Body of pancreas (tissue), 4 donors: ENCODE measurements around the gene SLAMF6.

Experiments
- POLR2A ChIP-seq, 3 donors: fragments of 450-650 bp; IDR thresholded peaks; one replicate each; pipeline ENCODE4 v1.6.1; 2016; ENCODE audit warnings: antibody characterized with exemption in 3 of 3, mild to moderate bottlenecking in 2 of 3
- TF ChIP-seq, protein P1 (sequence below), 7 experiments: fragments of 450-650 bp in 4 of 7; fragments of 200-600 bp in 3 of 7; sonication (generic) in 3 of 7; IDR thresholded peaks; one replicate each; pipeline ENCODE4 v1.5.1; 2016 to 2019; ENCODE audit warnings: antibody characterized with exemption in 7 of 7

DNA sequence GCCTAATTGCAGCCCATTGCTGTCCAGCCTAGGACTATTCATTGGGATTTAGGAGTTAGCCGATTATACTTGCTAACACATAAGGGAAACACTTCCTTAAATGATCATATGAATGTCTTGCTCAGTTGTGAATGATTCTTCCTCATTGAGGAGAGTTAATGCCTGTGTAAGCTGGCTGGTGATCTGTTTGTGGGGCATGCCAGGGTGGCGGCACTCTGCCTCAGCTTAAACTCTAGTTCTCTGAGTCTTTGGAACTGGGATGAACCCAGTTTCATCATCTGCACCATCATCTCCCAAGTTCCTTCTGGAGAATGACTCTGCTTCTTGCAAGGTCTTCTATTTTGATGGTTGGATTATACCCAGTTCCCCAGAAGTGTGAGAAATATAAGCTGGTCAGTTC lies 23.9 kb upstream of the SLAMF6 start:
- TF ChIP-seq, protein P1, sequence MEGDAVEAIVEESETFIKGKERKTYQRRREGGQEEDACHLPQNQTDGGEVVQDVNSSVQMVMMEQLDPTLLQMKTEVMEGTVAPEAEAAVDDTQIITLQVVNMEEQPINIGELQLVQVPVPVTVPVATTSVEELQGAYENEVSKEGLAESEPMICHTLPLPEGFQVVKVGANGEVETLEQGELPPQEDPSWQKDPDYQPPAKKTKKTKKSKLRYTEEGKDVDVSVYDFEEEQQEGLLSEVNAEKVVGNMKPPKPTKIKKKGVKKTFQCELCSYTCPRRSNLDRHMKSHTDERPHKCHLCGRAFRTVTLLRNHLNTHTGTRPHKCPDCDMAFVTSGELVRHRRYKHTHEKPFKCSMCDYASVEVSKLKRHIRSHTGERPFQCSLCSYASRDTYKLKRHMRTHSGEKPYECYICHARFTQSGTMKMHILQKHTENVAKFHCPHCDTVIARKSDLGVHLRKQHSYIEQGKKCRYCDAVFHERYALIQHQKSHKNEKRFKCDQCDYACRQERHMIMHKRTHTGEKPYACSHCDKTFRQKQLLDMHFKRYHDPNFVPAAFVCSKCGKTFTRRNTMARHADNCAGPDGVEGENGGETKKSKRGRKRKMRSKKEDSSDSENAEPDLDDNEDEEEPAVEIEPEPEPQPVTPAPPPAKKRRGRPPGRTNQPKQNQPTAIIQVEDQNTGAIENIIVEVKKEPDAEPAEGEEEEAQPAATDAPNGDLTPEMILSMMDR (IDR thresholded peaks at IDR 0.05), result no peak
- no peak for TF ChIP-seq POLR2A (IDR thresholded peaks at IDR 0.05)
